GM20000 (cell line): ENCODE data around the gene SLC35F3.

ENCODE experiments used
- DNase-seq: peaks from one replicate; pipeline ENCODE4 v3.0.0; 2012; ENCODE audit warnings: low spot score
- TF ChIP-seq, protein P1 (sequence below): IDR thresholded peaks from 2 replicates; pipeline ENCODE4 v1.5.1; 2012; ENCODE audit warnings: mild to moderate bottlenecking, control low read depth; ENCODE audit errors: extremely low read depth, missing control alignments

Gene SLC35F3

GRCh38 chr1:234316937-234317336 is 412.5 kb downstream of the SLC35F3 start:
- TF ChIP-seq, protein P1, sequence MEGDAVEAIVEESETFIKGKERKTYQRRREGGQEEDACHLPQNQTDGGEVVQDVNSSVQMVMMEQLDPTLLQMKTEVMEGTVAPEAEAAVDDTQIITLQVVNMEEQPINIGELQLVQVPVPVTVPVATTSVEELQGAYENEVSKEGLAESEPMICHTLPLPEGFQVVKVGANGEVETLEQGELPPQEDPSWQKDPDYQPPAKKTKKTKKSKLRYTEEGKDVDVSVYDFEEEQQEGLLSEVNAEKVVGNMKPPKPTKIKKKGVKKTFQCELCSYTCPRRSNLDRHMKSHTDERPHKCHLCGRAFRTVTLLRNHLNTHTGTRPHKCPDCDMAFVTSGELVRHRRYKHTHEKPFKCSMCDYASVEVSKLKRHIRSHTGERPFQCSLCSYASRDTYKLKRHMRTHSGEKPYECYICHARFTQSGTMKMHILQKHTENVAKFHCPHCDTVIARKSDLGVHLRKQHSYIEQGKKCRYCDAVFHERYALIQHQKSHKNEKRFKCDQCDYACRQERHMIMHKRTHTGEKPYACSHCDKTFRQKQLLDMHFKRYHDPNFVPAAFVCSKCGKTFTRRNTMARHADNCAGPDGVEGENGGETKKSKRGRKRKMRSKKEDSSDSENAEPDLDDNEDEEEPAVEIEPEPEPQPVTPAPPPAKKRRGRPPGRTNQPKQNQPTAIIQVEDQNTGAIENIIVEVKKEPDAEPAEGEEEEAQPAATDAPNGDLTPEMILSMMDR = no peak
- no peak for DNase-seq

GRCh38 chr1:234320069-234320468 is 415.6 kb downstream of the SLC35F3 start:
- DNase-seq = no peak
- TF ChIP-seq, protein P1 = no peak

DNA sequence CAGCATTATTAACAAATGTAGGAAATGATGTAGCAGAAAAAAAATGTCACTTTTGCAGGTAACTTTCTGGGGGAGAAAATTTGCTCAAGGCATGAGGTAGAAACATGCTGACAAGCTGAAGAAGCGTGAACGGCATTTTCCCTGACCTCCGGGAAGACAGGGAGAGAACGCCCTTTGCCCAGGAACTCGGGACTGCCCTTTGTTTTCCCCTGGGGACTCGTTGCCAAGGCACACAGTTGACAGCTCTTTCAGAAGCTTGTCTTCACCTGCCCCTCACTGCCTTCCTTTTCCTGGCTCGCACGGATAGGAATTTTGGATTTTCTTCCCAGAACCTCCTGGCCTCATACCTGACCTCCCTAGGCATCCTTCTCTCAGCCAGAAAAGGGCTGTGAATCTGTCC is 416.1 kb downstream of the SLC35F3 start:
- DNase-seq = no peak
- TF ChIP-seq, protein P1 = no peak

GRCh38 chr1:234321231-234321630 is 416.8 kb downstream of the SLC35F3 start:
- DNase-seq = no peak
- TF ChIP-seq, protein P1 = no peak

- no peak for DNase-seq
- TF ChIP-seq, protein P1 = no peak
Observed at GRCh38 chr1:234322097-234322496, 417.6 kb downstream of the SLC35F3 start.

DNA sequence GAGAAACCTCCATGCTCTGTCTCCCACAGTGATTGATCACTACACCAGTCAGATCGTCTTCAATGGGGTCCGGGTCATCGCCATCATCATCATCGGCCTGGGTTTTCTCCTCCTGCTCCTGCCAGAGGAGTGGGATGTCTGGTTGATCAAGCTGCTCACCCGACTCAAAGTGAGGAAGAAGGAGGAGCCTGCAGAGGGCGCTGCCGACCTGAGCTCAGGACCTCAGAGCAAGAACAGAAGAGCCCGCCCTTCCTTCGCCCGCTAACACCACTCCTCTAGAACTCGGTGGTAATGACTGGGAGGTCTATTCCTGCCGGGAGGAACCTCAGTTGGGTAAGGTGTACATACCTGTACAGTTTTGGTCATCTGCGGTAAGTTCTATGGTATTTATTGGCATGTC is 418.5 kb downstream of the SLC35F3 start:
- TF ChIP-seq, protein P1 = peak; percentile 28
- DNase-seq = peak; percentile 41

GRCh38 chr1:234324821-234325220 is 420.3 kb downstream of the SLC35F3 start:
- DNase-seq = no peak
- TF ChIP-seq, protein P1 = no peak
